Activated CD4-positive, CD25-positive, alpha-beta regulatory T cell treated with anti-CD3 and anti-CD28 coated beads, Interleukin-2, amount 50 U/mL, for 16 hours (primary cell): Measurements from ENCODE around the gene FCHO1.

Experiments
- DNase-seq: peaks from one replicate; pipeline ENCODE4 v3.0.0-alpha.2; 2020; ENCODE audit warnings: low read depth, low spot score

Gene FCHO1

DNA sequence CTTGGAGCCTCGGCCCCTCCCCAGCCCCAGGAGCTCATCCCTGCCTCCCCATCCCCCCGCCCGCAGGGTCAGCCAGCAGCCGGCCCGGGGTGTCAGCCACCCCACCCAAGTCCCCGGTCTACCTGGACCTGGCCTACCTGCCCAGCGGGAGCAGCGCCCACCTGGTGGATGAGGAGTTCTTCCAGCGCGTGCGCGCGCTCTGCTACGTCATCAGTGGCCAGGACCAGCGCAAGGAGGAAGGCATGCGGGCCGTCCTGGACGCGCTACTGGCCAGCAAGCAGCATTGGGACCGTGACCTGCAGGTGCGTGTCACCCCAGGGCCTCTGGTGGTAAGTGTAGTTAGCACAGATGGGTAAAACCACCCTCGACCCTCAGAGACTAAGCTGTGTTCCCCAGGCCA is 18.1 kb upstream of the FCHO1 start:
- DNase-seq: no peak

DNA sequence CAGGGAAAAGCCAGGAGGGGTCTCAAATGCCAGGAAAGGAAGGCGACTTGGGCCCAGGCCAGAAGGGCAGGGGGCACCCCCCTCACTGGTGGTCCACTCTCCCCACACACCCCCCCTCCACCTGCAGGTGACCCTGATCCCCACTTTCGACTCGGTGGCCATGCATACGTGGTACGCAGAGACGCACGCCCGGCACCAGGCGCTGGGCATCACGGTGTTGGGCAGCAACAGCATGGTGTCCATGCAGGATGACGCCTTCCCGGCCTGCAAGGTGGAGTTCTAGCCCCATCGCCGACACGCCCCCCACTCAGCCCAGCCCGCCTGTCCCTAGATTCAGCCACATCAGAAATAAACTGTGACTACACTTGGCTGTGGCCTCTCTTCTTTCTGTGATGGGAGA is 17.1 kb upstream of the FCHO1 start:
- DNase-seq: no peak

GRCh38 chr19:17735410-17735809 is 15.9 kb upstream of the FCHO1 start:
- no peak for DNase-seq

GRCh38 chr19:17737690-17738153 is 13.6 kb upstream of the FCHO1 start:
- DNase-seq: no peak

GRCh38 chr19:17739121-17739875 is 12.0 kb upstream of the FCHO1 start:
- DNase-seq: no peak

GRCh38 chr19:17741456-17741855 is 9.8 kb upstream of the FCHO1 start:
- no peak for DNase-seq

- DNase-seq: no peak
Measured at GRCh38 chr19:17743874-17744580, 7.2 kb upstream of the FCHO1 start.

- DNase-seq: peak; percentile 91
Measured at GRCh38 chr19:17747205-17748098, 3.8 kb upstream of the FCHO1 start.

GRCh38 chr19:17748884-17749638 is 2.2 kb upstream of the FCHO1 start:
- DNase-seq: no peak

DNA sequence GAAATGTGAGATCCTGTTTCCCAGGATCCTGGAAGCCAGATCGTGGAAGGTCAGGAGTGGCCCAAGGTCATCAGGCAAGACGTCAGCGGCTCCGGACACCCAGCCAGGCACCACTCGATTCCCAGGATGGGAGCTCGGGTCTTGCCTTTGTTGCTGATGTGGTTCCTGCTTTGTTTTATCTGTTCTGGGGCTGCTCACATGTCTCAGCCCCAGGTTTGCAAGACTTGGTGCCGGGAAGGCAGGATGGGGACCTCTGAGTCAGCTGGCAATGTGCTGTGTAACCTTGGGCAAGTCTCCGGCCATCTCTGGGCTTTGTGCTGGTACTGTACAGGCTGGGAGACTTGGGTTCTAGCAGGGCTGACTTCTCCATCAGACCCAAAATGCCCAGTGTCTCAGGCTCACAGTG is 1.4 kb upstream of the FCHO1 start:
- no peak for DNase-seq

DNA sequence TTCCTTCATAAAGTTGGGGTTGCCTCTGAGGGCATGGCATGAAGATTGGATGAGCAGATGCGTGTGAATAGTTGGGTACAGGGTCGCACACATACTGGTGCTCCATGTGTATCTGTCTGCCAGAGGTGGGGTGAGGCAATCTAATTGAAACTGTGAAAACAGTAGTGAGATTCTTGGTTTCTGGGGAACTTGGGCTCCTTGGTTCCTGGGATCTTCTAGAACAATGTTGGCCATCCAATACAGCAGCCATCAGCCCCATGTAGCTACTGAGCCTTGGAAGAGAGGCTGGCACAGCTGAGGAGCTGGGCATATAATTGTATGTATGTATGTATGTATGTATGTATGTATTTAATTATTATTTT is 616 bp downstream of the FCHO1 start:
- DNase-seq: no peak

GRCh38 chr19:17752865-17753639 is 1.8 kb downstream of the FCHO1 start:
- no peak for DNase-seq

DNA sequence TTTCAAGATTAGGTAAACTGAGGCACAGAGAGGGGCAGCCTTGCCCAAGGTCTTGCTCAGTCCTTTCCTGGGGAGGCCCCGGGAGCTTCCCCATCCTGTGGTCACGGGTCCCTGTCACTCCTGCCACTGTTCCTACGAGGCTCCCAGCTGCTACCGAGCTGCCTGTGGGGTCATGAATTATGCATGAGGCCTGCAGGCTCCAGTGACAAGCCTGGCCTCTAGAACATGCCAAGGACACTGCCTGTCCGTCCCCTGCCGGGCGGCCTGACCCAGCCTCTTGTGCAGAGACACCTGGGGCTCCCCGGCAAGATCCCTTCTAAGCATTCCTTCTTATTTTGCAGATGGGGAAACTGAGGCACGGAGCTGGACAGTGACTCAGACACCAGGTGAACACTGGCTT is 2.7 kb downstream of the FCHO1 start:
- DNase-seq: no peak

DNA sequence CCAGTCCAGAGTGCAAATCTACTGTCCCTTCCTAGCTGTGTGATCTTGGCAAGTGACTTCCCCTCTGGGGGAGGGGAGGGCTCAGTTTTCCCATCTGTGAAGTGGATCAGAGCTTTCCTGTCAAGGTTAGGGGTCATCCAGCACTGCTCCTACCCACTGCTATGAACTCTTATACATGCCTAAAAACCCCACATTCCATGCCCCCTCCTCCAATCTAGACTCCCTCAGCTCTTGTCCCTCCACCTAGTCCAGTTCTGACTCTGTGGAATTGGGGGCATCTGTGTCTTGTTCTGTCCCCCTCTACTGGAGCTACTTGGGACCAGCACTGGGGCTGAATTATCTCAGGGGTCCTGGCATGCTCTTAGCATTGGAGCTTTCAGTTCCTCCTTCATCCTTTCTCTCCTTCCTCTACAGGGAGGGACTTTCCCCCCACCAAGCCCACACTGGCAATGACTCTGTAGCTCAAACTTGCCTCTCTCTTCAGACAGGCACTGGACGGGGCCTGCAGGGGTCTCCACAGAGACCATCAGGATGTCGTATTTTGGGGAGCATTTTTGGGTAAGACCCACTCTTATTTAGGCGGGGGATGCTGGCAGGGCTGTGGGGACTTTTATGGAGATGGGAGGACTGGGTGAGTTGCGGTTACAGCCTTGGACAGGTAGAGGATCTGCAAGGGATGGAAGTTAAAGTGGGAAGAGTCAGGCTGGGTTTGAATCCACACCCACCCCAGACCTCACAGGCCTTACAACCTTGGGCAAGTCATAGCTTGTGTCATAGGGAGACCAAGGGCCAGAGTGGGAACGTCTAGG is 3.6 kb downstream of the FCHO1 start:
- DNase-seq: no peak

- no peak for DNase-seq
Measured at GRCh38 chr19:17755443-17755890, 4.2 kb downstream of the FCHO1 start.

DNA sequence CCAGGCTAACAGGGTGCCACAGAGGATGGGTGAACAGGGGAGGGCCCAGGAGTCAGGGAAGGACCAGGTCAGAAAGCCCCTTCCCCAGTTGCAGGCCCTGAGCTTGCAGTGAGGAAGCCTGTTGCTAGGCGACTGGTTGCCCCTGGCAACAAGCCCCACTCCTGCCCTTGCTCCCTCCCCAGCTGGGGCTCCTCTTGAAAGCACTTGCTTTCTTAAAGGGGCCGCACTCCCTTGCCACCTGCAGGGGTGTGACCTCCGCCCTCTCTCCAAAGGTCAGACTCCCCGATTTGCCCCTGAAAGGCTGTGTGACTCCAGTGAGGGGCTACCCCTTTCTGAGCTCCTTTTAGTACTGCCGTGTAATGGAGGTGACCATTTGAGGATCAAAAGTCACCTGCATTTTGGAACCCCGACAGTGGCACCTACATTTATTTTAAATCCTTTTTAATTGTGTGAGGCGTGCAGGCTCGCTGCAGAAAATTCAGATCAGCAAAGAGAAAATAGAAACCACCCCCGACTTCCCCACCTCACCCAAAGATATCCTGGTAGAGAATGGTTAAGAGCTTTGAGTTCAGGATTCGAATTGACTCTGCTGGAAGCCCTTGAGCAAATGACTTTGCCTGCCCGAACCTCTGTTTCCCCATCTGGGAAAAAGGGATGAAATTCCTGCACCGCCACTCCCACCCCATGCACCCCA is 4.8 kb downstream of the FCHO1 start:
- DNase-seq: no peak

GRCh38 chr19:17757125-17757524 is 5.8 kb downstream of the FCHO1 start:
- no peak for DNase-seq

- no peak for DNase-seq
Measured at GRCh38 chr19:17758515-17758914, 7.2 kb downstream of the FCHO1 start.

GRCh38 chr19:17761148-17761547 is 9.9 kb downstream of the FCHO1 start:
- DNase-seq: no peak
